Superior temporal gyrus (tissue), 1 donor: ENCODE measurements around the gene CYP2W1.
"Not testable (repeated sequence)": the region's sequence is repeated elsewhere in the genome, so short reads cannot be mapped to it uniquely, and the experiment has no call there.

Experiments
- DNase-seq: peaks from one replicate; pipeline ENCODE4 v3.0.0-alpha.2; 2016; ENCODE audit errors: extremely low spot score

The CYP2W1 gene

DNA sequence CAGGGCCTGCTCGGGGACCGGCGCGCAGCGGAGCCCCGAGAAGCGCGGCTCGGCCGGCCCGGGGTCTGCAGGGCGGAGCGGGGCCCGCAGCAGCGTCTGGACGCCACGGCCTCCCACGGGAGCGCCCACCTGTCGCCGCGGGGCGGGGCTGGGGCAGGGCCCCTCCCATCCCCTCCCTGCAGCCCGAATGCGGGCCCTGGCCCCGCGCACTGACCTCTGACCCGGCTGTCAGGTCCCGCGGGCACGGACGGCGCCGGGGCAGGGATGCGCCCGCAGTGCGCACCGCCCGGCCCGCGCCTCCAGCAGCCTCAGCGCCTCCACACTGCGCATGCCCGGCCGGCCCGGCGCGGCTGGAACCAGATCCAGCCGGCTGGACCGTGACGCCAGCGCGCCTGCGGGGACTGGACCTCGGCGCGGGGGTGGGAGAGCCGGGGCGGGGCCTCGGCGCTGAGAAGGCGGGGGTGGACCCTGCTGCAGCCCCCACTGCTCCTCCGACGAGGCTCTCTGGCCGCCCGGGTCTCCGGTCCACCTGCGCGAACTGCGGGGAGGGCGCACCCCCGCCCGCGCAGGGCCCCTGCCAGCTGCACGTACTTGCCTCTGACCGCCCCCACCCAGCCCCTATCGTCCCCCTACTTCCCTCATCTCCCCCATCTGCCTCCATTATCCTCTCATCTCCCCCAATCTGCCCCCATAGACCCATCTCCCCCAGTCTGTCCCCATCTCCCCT lies 45.2 kb downstream of the CYP2W1 start:
- DNase-seq = peak; percentile 83

DNA sequence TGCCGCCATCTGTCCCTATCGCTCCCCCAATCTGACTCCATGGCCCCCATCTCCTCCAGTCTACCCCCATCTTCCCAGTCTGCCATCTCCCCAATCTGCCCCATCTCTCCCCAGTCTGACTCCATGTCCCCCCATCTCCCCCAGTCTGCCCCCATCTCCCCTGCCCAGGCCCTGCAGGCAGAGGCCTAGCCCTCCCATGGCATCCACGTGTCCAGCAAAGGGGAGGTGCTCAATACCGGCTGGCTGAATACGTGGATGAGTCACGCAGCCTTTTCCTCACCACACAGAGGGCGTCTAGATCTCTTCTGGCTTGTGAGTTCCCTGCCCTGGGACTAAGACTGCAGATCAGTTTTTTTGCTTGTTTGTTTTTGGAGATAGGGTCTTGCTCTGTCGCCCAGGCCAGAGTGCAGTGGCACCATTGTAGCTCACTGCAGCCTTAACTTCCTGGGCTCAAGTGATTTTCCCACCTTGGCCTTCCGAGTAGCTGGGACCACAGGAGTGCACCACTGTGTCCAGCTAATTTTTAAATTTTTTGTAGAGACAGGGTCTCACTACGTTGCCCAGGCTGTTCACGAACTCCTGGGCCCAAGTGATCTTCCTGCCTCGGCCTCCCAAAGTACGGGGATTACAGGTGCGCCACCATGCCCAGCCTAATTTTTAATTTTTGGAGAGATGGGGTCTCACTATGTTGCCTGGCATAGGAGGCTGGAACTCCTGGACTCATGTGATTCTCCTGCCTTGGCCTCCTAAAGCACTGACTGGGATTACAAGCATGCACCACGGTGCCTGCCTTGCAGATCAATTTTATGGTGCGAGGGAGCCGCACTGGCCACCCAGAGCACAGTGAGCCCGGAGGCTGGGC lies 46.0 kb downstream of the CYP2W1 start:
- peak; percentile 82 for DNase-seq

DNA sequence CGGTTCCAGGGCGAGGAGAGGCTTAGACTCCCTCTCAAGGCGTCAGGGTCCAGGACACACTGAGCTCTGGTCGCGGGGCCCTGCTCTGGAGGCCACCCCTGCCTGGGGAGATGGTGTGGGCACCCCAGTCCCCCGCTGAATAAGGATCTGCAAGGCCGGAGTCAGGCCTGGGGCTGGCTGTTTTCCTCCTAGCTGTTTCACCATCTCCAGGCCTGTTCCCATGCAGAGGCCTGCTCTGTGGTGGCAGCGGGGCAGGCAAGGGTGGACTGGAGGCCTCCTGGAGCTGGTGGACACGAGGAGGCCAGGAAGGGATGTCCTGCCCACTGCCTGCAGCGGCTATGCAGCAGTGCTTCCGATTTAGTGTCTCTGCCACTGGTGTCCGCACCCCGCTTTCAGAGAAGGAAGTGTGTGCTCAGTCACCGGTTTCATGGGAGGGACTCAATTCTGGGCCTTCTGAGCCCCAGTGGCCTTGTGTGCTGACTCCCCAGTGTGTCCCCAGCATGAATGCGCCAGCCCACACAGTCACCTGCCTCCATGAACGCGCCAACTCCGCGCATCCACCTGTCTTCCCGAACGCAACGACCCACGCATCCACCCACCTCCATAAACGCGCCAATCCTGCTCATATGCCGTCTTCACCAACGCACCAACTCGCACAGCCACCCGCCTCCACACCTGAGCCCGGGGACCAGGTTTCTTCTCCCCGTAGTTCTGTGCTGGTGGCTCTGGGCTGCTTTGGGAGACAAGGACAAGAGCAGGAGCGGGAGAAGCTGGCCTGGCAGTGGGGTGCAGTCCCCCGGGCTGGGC lies 46.9 kb downstream of the CYP2W1 start:
- no peak for DNase-seq

DNA sequence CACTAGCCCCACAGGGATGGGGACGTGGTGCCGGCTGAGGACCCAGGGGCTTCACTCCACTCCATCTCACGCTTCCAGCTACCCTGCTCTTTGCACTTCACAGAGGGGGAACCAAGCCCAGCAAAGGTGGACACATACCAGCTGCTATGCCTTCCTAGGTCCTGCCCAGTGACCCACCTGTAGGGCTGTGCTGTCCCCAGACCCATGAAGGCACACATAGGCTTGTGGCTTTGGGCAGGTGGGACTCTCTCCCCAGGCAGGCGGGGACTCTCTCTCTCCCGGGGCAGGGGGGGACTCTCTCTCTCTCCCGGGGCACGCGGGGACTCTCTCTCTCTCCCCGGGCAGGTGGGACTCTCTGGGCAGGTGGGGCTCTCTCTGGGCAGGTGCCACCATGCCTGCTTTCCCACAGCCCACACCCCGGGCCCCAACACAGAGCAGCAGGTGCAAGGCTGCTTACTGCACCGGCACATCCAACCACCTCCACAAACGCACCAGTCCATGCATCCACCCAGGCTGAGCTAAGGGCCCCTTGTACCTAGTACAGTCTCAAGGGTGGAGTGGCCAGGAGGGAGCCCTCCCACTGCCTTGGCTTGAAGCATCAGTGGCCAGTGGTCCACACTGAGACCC lies 47.6 kb downstream of the CYP2W1 start:
- DNase-seq = no peak

DNA sequence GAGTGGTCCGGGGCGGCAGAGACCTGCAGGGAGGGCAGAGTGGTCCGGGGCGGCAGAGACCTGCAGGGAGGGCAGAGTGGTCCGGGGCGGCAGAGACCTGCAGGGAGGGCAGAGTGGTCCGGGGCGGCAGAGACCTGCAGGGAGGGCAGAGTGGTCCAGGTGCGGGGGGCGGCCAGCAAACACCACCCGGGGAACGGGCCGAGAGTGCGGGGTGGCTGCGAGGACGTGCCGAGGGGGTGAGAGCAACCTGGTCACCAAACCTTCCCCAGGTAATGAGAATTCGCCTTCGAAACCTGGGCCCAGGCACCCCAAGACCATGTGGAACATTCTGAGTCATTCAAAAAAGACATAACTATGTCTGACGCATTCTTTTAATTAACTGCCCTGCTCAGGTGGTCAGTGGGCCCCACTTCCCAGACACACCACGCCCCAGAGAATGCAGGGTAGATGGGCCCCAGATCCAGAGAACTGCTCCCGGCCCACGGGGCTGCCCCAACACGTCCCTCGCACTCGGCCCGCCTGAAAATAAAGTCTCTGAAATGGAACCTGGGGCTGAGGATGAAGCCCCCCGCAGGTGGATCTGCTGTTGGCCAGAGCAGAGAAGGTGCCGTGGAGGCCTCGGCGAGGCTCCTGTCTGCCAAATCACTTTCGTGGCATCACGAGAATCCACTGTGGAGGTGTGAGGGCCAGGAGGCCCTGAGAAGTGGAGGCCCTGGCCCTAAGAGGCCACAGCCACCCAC lies 48.9 kb downstream of the CYP2W1 start:
- DNase-seq = no peak

DNA sequence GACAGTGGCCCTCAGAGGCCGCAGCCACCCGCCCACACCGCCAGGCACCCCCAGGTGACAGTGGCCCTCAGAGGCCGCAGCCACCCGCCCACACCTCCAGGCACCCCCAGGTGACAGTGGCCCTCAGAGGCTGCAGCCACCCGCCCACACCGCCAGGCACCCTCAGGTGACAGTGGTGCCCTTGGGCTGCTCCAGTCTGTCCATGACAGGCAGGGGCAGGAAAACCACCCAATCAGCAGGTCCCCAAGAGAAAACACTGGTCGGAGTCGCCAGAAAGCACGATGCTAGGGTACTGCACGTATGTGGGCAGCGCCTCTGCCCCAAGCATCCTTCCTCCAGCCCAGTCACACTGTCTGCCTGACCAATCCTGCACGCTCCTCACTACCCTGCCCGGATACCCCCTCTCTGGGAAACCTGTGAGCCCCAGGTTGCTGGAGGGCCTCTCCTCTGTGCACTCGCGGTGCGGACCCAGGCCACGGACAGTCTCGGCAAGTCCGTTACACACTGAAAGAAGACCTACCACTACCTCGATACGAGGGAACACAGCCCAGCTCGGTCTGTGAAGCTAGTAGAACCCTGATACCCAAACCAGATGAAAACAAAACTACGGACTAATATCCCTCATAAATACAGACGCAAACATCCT lies 49.7 kb downstream of the CYP2W1 start:
- no peak for DNase-seq

DNA sequence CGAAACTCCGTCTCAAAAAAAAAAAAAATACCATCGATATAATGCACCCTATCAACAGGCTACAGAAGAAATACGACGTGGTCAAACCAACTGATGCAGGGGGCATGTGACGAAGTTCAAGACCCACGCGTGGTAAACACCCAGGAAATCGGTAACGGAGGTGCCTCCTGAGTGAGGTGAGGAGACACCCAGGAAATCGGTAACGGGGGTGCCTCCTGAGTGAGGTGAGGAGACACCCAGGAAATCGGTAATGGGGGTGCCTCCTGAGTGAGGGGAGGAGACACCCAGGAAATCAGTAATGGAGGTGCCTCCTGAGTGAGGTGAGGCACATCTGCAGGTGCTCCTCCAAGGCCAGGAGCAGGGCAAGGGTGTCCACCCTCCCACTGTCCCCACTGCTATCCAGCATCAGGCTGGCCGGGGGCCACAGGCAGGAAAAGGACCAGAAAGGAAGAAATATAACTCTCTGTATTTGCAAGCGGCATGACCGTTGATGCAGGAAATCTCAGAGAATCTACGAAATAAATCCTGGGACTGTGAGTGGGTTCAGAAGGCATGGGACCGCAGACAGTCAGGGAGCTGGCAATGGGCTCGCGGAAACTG lies 50.7 kb downstream of the CYP2W1 start:
- no peak for DNase-seq

DNA sequence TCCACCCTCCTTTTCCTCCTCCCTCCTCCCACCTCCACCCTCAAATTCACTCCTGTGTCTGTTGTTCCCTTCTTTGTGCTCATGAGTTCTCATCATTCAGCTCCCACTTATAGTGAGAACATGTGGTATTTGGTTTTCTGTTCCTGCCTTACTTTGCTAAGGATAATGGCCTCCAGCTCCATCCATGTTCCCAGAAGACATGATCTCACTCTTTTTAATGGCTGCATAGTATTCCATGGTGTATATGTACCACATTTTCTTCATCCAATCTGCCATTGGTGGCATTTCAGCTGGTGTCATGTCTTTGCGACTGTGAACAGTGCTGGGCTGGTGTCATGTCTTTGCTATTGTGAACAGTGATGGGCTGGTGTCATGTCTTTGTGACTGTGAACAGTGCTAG lies 51.8 kb downstream of the CYP2W1 start:
- not testable (repeated sequence) for DNase-seq

DNA sequence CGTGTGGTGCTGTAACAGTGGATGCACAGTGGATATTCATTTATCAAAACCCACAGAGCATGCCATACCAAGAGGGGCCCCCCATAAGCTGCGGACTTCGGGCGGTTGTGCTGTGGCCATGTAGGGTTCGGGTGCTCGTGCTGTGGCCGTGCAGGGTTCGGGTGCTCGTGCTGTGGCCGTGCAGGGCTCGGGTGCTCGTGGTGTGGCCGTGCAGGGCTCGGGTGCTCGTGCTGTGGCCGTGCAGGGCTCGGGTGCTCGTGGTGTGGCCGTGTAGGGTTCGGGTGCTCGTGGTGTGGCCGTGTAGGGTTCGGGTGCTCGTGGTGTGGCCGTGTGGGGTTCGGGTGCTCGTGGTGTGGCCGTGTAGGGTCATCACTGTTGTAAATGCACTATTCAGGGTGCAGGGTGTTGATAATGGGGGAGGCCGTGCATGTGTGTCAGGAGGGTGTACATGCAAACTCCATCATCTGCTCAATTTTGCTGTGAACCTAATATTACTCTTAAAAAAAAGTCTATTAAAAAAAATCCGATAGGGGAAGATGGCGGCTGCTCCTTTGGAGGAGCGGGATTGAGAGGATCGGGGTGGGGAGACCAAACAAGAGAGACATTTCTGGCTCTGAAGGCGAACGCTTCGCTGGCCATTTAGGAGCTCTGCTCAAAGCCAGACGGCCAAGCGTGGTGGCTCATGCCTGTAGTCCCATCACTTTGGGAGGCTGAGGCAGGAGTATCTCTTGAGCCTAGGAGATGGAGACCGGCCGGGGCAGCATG lies 53.4 kb downstream of the CYP2W1 start:
- DNase-seq = not testable (repeated sequence)
